ENCODE measurements around the gene PHLDB2. TPM values are rescaled to one million over a fixed set of nuclear protein-coding genes. Genes with fewer than 3 reads are reported as not detected.

The PHLDB2 gene
- total RNA-seq, 2 donors from 2014 or later, result 20.2 to 48.1 TPM

DNA sequence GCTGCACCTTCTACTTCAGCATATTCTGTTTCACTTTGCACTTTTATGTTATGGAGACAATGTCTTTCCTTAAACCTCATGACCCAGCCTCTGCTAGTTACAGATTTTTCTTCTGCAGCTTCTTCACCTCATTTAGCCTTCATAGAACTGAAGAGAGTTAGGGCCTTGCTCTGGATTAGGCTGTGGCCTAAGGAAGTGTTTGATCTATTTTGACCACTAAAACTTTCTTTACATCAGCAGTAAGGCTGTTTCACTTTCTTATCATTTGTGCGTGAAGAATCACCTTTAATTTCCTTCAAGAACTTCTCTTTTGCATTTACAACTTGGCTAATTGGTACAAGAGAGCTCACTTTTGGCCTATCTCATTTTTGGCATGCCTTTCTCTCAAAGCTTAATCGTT is 40.9 kb downstream of the PHLDB2 start:
- Histone ChIP-seq H3K36me3 (peaks cover 5% of the 10 kb centered on the region), H3K4me1 (peaks cover 0 to 9% of the 10 kb centered on the region in 2 donors), H3K4me3 (no peak overlapping the region), H3K27me3 (no peaks in the 10 kb centered on the region), H3K9me3 (no peaks in the 10 kb centered on the region), H3K27ac (no peak overlapping the region)
- TF ChIP-seq, protein P1, sequence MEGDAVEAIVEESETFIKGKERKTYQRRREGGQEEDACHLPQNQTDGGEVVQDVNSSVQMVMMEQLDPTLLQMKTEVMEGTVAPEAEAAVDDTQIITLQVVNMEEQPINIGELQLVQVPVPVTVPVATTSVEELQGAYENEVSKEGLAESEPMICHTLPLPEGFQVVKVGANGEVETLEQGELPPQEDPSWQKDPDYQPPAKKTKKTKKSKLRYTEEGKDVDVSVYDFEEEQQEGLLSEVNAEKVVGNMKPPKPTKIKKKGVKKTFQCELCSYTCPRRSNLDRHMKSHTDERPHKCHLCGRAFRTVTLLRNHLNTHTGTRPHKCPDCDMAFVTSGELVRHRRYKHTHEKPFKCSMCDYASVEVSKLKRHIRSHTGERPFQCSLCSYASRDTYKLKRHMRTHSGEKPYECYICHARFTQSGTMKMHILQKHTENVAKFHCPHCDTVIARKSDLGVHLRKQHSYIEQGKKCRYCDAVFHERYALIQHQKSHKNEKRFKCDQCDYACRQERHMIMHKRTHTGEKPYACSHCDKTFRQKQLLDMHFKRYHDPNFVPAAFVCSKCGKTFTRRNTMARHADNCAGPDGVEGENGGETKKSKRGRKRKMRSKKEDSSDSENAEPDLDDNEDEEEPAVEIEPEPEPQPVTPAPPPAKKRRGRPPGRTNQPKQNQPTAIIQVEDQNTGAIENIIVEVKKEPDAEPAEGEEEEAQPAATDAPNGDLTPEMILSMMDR (IDR thresholded peaks at IDR 0.05), result no peak
- DNase-seq (ENCODE audit: low spot score), result no peak

DNA sequence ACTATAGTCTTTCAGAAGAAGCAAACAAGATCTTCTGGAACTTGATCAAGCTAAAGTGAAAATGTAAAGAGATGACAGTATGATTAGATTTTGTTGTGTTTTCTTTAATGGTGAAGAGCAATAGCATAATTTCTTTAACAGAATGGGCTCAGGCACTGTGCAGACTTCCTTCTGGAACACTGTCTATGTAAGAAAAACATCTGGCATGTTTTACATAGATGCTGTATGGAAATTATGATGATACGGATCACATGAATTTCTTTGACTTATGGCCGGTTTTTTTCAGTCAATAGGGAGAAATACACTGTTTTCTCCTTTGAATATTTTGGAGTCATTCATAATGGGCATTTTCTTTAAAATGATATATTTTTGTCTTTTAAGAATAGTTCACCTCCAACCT is 42.6 kb downstream of the PHLDB2 start:
- Histone ChIP-seq H3K27ac (no peak overlapping the region), H3K4me3 (no peak overlapping the region), H3K27me3 (no peaks in the 10 kb centered on the region), H3K4me1 (peaks cover 0 to 14% of the 10 kb centered on the region in 2 donors), H3K36me3 (peaks cover 5% of the 10 kb centered on the region), H3K9me3 (no peaks in the 10 kb centered on the region)
- no peak for DNase-seq (ENCODE audit: low spot score)
- TF ChIP-seq, protein P1 (IDR thresholded peaks at IDR 0.05), result no peak

DNA sequence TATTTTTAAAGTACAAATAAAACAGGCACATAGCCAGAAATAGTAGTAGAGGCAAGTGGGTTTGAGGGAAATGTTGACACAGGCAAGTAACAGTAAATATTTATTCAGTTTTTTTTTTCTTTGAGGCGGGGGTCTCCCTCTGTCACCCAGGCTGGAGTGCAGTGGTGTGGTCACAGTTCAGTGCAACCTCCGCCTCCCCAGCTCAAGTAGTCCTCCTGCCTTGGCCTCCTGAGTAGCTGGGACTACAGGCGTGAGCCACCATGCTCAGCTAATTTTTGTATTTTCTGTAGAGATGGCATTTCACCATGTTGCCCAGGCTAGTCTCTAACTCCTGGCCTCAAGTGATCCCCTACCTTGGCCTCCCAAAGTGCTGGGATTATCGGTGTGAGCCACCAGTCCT is 43.5 kb downstream of the PHLDB2 start:
- no peaks in the 10 kb centered on the region for H3K27me3 ChIP-seq
- TF ChIP-seq, protein P1 (IDR thresholded peaks at IDR 0.05), result no peak
- H3K4me3 ChIP-seq, result no peak overlapping the region
- peaks cover 0 to 17% of the 10 kb centered on the region in 2 donors for H3K4me1 ChIP-seq
- H3K27ac ChIP-seq, result no peak overlapping the region
- H3K9me3 ChIP-seq, result no peaks in the 10 kb centered on the region
- H3K36me3 ChIP-seq, result peaks cover 5% of the 10 kb centered on the region
- DNase-seq (ENCODE audit: low spot score), result no peak

DNA sequence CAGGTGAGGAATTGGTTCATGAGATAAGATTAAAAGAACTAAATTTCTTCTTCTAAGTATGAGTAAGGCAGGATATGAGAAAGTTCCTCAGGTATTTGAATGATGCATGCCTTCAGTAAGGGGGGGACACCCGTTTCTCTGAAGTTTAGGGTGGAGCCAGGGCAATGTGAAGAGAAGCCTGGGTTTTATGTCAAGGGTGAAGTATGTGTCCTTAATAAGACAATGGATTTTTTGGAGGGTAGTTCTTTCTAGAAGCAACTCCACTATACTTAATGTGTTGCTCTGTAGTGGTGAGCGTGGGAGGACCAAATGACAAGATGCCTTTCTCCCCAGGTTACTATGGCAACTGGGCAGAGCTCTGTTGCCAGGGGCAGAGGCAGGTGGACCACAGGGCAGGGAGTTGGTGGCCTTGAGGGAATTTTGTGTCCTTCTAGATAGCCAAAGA is 44.0 kb downstream of the PHLDB2 start:
- no peaks in the 10 kb centered on the region for H3K9me3 ChIP-seq
- TF ChIP-seq, protein P1 (IDR thresholded peaks at IDR 0.05), result no peak
- H3K4me1 ChIP-seq, result peaks cover 0 to 17% of the 10 kb centered on the region in 2 donors
- no peak for DNase-seq (ENCODE audit: low spot score)
- peak overlapping the region in 1 of 2 donors; percentile 19 for H3K27ac ChIP-seq
- H3K27me3 ChIP-seq, result no peaks in the 10 kb centered on the region
- H3K4me3 ChIP-seq, result no peak overlapping the region
- H3K36me3 ChIP-seq, result peaks cover 5% of the 10 kb centered on the region

DNA sequence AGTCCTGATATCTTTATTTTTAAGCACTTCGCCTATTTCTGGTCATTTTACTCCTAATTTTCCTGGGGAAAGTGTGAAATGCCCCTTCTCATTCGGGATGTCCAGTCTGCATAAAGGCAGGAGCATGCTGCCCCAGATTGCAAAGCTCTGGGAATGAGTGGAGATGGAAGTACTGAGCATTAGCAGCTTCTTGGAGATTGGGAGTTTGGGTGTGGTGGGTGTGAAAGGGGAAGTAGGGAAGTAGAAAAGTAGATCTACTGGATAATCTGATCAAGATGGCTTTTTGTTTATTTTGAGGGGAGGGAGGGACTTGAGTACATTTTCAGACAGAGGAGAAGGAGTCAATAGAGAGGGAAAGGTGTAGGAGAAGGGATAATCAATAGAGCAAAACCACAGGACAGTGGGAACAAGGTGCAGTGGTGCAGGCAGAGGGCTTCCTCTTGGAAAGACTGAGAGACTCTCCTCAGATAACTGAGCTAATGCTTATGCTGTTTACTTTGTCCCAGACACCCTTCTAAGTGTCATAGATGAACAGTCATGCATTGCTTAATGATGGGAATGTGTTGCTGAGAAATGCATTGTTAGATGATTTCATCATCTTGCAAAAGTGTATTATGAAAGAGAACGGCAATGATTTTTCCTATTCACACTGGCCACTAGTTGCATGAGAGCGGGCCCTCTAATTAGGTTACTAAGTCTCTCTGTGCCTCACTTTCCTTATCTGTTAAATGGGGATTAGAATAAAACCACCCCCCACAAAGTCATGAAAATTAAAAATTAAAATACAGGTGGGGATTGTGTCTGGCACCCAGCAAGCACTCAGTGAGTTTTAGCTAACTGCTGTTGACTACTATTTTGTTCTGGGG is 45.5 kb downstream of the PHLDB2 start:
- no peaks in the 10 kb centered on the region for H3K36me3 ChIP-seq

More for the DNA sequence above, 45.5 kb downstream of the PHLDB2 start:
- no peak for DNase-seq (ENCODE audit: low spot score)
- H3K4me3 ChIP-seq, result no peak overlapping the region
- TF ChIP-seq, protein P1 (IDR thresholded peaks at IDR 0.05), result no peak
- peak overlapping the region; percentile 22 to 61 for H3K27ac ChIP-seq
- H3K9me3 ChIP-seq, result no peaks in the 10 kb centered on the region
- no peaks in the 10 kb centered on the region for H3K27me3 ChIP-seq
- peaks cover 0 to 17% of the 10 kb centered on the region in 2 donors for H3K4me1 ChIP-seq
